HepG2 (cell line): ENCODE data around the gene IGFLR1. TPM values are rescaled to one million over a fixed set of nuclear protein-coding genes. Genes with fewer than 3 reads are reported as not detected.
A peak's percentile ranks its signal among the peaks of the same experiment; 100 is the strongest.

Experiments
- BORCS8-MEF2B ChIP-seq: sonication (generic); formaldehyde crosslinking; IDR thresholded peaks from 2 replicates; pipeline ENCODE4 v1.8.0; 2022; ENCODE audit warnings: mild to moderate bottlenecking, missing genetic modification reagents
- HDAC6 ChIP-seq: fragments of 200-600 bp; sonication (generic); IDR thresholded peaks from 2 replicates; pipeline ENCODE4 v1.7.0; 2017; ENCODE audit warnings: mild to moderate bottlenecking, antibody characterized with exemption, low read length, low read depth
- POLR2G ChIP-seq: fragments of 200-400 bp; formaldehyde crosslinking; IDR thresholded peaks from 2 replicates; pipeline ENCODE4 v1.6.1; 2018; ENCODE audit warnings: mild to moderate bottlenecking, low read depth, low read length, moderate library complexity
- SAFB2 ChIP-seq: sonication (generic); formaldehyde crosslinking; IDR thresholded peaks from 2 replicates; pipeline ENCODE4 v1.5.1; 2020; ENCODE audit warnings: missing genetic modification reagents, low read depth, mild to moderate bottlenecking, borderline replicate concordance
- SP4 ChIP-seq: sonication (generic); formaldehyde crosslinking; IDR thresholded peaks from 2 replicates; pipeline ENCODE4 v1.8.1; 2023; ENCODE audit warnings: mild to moderate bottlenecking, missing genetic modification reagents
- SRY ChIP-seq: sonication (generic); formaldehyde crosslinking; IDR thresholded peaks from 2 replicates; pipeline ENCODE4 v1.8.0; 2022; ENCODE audit warnings: mild to moderate bottlenecking, missing genetic modification reagents
- YEATS4 ChIP-seq: sonication (generic); formaldehyde crosslinking; IDR thresholded peaks from 2 replicates; pipeline ENCODE4 v1.4.0; 2020; ENCODE audit warnings: missing genetic modification reagents, borderline replicate concordance
- ZC3H13 ChIP-seq: sonication (generic); formaldehyde crosslinking; IDR thresholded peaks from 2 replicates; pipeline ENCODE4 v1.8.1; 2023; ENCODE audit warnings: mild to moderate bottlenecking, missing genetic modification reagents, moderate library complexity
- ZMAT3 ChIP-seq: sonication (generic); formaldehyde crosslinking; conservative IDR thresholded peaks from 2 replicates; pipeline ENCODE4 v1.7.0; 2021; ENCODE audit warnings: missing genetic modification reagents
- ZNF121 ChIP-seq: sonication (generic); formaldehyde crosslinking; IDR thresholded peaks from 2 replicates; pipeline ENCODE4 v1.5.0; 2020; ENCODE audit warnings: mild to moderate bottlenecking, missing genetic modification reagents
- ZNF552 ChIP-seq: sonication (generic); formaldehyde crosslinking; IDR thresholded peaks from 2 replicates; pipeline ENCODE4 v1.9.0; 2022; ENCODE audit warnings: missing genetic modification reagents, mild to moderate bottlenecking, borderline replicate concordance
- ZNF563 ChIP-seq: sonication (generic); formaldehyde crosslinking; IDR thresholded peaks from 2 replicates; pipeline ENCODE4 v1.8.0; 2022; ENCODE audit warnings: mild to moderate bottlenecking, moderate library complexity, missing genetic modification reagents
- ZNF670 ChIP-seq: sonication (generic); formaldehyde crosslinking; IDR thresholded peaks from 2 replicates; pipeline ENCODE4 v1.8.0; 2022; ENCODE audit warnings: mild to moderate bottlenecking, missing genetic modification reagents, borderline replicate concordance
- polyA plus RNA-seq, 8 experiments: library from polyadenylated mRNA; depleted of rRNA in 3 of 8; stranded (reverse) in 7 of 8; unstranded in 1 of 8; fragments of >200 nt; fragmentation: Illumina TruSeq in 4 of 8; extraction: Trizol in 4 of 8; gene quantifications; 2 replicates each; pipeline versions ENCODE4 v1.2.1 to v1.2.3, GENCODE V29; 2011 to 2016; ENCODE audit warnings: low read depth in 4 of 8, missing spikeins in 1 of 8, mixed read lengths in 1 of 8; ENCODE audit not compliant: insufficient read depth in 1 of 8
- total RNA-seq, 5 experiments: library from RNA; depleted of rRNA; stranded (reverse); fragments of >200 nt; fragmentation: Illumina TruSeq; extraction: Trizol; gene quantifications; 2 replicates each; pipeline ENCODE4 v1.2.3, GENCODE V29; 2016; ENCODE audit warnings: low read depth in 1 of 5
- TF ChIP-seq, protein P1 (sequence below): sonication (generic); formaldehyde crosslinking; IDR thresholded peaks from 2 replicates; pipeline ENCODE4 v1.8.1; 2023; ENCODE audit warnings: missing genetic modification reagents, inconsistent platforms, borderline replicate concordance
- TF ChIP-seq, protein P2 (sequence below): sonication (generic); formaldehyde crosslinking; IDR thresholded peaks from 2 replicates; pipeline ENCODE4 v1.4.0; 2020; ENCODE audit warnings: missing genetic modification reagents, borderline replicate concordance
- TF ChIP-seq, protein P3 (sequence below): sonication (generic); formaldehyde crosslinking; IDR thresholded peaks from 2 replicates; pipeline ENCODE4 v1.5.0; 2020; ENCODE audit warnings: mild to moderate bottlenecking, missing genetic modification reagents, borderline replicate concordance

The IGFLR1 gene
- total and polyA plus RNA-seq, 2 of the 13 experiments (the other 11 are each of a cell fraction or from before 2014, with no cell fraction given): 5.4 to 8.9 TPM

DNA sequence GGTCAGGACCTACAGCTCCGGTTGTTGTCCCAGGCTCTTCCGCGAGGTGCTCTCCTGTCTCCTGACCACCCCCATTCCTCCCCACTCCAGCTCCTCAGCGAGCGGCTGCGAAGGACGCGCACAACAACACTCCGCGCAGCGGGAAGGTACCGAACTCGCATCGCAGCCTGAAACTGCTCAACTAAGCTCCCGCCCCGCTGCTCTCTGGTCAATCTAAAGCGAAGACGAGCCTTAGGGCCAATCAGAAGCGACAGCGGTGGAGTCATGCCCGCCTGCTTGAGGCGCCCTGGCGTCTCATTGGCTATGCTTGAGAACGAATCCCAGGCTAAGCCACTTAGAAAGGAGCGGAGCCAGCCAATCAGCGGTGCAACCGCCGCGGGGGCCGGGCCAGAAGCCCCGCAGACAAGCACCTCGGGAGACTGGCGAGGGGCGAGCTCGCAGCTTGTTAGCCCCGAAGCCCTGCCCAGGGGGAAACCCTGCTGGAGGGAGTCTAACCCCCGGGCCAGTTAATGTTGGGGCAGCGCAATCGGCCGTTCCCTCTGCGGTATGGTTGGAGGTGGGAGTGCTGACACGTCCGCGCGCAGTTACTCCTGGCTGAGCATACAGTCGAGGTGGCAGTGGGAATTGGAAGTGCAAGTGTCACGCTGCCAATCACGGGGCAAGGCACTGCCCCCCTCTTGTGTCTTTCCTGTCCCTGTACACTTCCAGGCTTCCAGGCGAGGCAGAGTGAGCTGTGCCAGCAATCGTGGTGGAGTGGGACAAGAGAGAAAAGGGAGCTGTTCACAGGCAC lies 39.8 kb downstream of the IGFLR1 start (continued):
- TF ChIP-seq, protein P1, sequence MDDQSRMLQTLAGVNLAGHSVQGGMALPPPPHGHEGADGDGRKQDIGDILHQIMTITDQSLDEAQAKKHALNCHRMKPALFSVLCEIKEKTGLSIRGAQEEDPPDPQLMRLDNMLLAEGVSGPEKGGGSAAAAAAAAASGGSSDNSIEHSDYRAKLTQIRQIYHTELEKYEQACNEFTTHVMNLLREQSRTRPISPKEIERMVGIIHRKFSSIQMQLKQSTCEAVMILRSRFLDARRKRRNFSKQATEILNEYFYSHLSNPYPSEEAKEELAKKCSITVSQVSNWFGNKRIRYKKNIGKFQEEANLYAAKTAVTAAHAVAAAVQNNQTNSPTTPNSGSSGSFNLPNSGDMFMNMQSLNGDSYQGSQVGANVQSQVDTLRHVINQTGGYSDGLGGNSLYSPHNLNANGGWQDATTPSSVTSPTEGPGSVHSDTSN (CRISPR knock-in tag): peak; percentile 89; the same call in 1 of the 2 replicates
- TF ChIP-seq SRY (CRISPR knock-in tag) (peak; percentile 61; the same call in 1 of the 2 replicates), ZC3H13 (CRISPR knock-in tag) (0 out of 2 replicates have a peak, but pooled peaks have one; percentile 55), HDAC6 (no peak), BORCS8-MEF2B (peak; percentile 66), ZNF552 (peak; percentile 23; the same call in 1 of the 2 replicates), SP4 (CRISPR knock-in tag) (peak; percentile 96), SAFB2 (CRISPR knock-in tag) (no peak), YEATS4 (no peak), ZNF670 (CRISPR knock-in tag) (no peak), ZMAT3 (CRISPR knock-in tag) (peak; percentile 66; the same call in 1 of the 2 replicates), ZNF563 (CRISPR knock-in tag) (0 out of 2 replicates have a peak, but pooled peaks have one; percentile 72), ZNF121 (no peak), POLR2G (peak; percentile 56)
- TF ChIP-seq, protein P2, sequence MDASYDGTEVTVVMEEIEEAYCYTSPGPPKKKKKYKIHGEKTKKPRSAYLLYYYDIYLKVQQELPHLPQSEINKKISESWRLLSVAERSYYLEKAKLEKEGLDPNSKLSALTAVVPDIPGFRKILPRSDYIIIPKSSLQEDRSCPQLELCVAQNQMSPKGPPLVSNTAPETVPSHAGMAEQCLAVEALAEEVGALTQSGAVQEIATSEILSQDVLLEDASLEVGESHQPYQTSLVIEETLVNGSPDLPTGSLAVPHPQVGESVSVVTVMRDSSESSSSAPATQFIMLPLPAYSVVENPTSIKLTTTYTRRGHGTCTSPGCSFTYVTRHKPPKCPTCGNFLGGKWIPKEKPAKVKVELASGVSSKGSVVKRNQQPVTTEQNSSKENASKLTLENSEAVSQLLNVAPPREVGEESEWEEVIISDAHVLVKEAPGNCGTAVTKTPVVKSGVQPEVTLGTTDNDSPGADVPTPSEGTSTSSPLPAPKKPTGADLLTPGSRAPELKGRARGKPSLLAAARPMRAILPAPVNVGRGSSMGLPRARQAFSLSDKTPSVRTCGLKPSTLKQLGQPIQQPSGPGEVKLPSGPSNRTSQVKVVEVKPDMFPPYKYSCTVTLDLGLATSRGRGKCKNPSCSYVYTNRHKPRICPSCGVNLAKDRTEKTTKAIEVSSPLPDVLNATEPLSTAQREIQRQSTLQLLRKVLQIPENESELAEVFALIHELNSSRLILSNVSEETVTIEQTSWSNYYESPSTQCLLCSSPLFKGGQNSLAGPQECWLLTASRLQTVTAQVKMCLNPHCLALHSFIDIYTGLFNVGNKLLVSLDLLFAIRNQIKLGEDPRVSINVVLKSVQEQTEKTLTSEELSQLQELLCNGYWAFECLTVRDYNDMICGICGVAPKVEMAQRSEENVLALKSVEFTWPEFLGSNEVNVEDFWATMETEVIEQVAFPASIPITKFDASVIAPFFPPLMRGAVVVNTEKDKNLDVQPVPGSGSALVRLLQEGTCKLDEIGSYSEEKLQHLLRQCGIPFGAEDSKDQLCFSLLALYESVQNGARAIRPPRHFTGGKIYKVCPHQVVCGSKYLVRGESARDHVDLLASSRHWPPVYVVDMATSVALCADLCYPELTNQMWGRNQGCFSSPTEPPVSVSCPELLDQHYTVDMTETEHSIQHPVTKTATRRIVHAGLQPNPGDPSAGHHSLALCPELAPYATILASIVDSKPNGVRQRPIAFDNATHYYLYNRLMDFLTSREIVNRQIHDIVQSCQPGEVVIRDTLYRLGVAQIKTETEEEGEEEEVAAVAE (CRISPR knock-in tag): no peak
- TF ChIP-seq, protein P3, sequence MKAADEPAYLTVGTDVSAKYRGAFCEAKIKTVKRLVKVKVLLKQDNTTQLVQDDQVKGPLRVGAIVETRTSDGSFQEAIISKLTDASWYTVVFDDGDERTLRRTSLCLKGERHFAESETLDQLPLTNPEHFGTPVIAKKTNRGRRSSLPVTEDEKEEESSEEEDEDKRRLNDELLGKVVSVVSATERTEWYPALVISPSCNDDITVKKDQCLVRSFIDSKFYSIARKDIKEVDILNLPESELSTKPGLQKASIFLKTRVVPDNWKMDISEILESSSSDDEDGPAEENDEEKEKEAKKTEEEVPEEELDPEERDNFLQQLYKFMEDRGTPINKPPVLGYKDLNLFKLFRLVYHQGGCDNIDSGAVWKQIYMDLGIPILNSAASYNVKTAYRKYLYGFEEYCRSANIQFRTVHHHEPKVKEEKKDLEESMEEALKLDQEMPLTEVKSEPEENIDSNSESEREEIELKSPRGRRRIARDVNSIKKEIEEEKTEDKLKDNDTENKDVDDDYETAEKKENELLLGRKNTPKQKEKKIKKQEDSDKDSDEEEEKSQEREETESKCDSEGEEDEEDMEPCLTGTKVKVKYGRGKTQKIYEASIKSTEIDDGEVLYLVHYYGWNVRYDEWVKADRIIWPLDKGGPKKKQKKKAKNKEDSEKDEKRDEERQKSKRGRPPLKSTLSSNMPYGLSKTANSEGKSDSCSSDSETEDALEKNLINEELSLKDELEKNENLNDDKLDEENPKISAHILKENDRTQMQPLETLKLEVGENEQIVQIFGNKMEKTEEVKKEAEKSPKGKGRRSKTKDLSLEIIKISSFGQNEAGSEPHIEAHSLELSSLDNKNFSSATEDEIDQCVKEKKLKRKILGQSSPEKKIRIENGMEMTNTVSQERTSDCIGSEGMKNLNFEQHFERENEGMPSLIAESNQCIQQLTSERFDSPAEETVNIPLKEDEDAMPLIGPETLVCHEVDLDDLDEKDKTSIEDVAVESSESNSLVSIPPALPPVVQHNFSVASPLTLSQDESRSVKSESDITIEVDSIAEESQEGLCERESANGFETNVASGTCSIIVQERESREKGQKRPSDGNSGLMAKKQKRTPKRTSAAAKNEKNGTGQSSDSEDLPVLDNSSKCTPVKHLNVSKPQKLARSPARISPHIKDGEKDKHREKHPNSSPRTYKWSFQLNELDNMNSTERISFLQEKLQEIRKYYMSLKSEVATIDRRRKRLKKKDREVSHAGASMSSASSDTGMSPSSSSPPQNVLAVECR (CRISPR knock-in tag): peak; percentile 79
